ENCODE data around the gene AKAP8.

DNA sequence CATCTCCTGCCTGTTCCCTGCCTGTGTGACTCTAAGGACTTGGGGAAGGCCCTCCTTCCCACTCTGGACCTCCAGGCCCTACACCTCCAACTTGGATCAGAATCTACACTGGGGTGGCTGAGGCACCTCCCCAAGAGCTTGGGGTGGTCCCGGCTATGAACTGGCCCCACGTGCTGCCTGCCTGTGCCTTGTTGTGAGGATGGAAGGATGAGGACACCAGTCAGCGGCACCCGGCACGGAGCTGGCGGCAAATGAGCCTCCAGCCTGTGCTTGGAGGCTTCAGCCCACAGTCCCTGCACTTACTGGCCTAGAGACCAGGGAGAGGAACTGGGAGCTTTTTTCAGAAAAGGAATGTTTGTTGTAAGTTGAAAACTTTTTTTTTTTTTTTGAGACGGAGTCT, 8.5 kb downstream of the AKAP8 start:
- no peak for TF ChIP-seq CTCF (IDR thresholded peaks at IDR 0.05)
- TF ChIP-seq POLR2AphosphoS5 (IDR thresholded peaks at IDR 0.05), result no peak
- no peak for TF ChIP-seq POLR2A (IDR thresholded peaks at IDR 0.05)
- TF ChIP-seq EP300 (IDR thresholded peaks at IDR 0.05; ENCODE audit: low read depth), result no peak
